ENCODE measurements around the gene TIPARP.

DNA sequence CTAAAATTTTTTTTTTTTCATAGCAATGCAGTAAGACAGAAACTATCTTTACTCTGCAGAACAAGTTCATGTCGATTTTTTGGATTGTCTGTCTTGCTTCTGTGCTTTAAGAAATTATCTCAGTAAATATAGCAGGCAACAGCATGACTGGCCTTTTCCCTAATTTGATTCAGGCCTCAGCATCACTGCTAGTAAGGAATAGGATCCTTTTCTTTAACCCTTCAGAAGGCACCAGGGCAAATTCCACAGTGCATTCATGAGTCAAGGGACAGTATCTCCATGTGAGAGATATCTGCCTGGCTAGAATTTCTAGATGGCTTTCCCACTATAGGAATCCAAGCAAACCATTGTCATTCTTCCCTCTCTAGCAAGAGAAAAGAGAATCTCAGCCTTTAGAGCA lies 71.4 kb downstream of the TIPARP start:
- TF ChIP-seq, protein P1, sequence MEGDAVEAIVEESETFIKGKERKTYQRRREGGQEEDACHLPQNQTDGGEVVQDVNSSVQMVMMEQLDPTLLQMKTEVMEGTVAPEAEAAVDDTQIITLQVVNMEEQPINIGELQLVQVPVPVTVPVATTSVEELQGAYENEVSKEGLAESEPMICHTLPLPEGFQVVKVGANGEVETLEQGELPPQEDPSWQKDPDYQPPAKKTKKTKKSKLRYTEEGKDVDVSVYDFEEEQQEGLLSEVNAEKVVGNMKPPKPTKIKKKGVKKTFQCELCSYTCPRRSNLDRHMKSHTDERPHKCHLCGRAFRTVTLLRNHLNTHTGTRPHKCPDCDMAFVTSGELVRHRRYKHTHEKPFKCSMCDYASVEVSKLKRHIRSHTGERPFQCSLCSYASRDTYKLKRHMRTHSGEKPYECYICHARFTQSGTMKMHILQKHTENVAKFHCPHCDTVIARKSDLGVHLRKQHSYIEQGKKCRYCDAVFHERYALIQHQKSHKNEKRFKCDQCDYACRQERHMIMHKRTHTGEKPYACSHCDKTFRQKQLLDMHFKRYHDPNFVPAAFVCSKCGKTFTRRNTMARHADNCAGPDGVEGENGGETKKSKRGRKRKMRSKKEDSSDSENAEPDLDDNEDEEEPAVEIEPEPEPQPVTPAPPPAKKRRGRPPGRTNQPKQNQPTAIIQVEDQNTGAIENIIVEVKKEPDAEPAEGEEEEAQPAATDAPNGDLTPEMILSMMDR (conservative IDR thresholded peaks at IDR 0.05; ENCODE audit: low read depth, low read length): no peak
- no peak for TF ChIP-seq EZH2 (IDR thresholded peaks at IDR 0.05; ENCODE audit: borderline replicate concordance, low read depth, low read length, poor library complexity, severe bottlenecking)

All from A673 (cell line).